IMR-90 (cell line): ENCODE data around the gene CPXM2. TPM values are rescaled to one million over a fixed set of nuclear protein-coding genes. Genes with fewer than 3 reads are reported as not detected.

Source experiments
- ATAC-seq: fragments of 200-7000 bp; cut with Tn5 transposase; 2 replicates; pipeline ENCODE4 v1.9.1; 2020; ENCODE audit warnings: low read depth, mild to moderate bottlenecking, moderate library complexity
- BruUV-seq: library from RNA; stranded (reverse); fragments of 400-500 nt; replicated peaks from 2 replicates; lab custom pipeline; 2021; lab: Mats Ljungman, UMichigan
- CTCF ChIA-PET: fragments of 300-600 bp; formaldehyde crosslinking; extraction: SDS; loops from one replicate; lab custom pipeline; 2021; ENCODE audit warnings: antibody characterized with exemption; lab: Yijun Ruan, JAX
- POLR2A ChIA-PET: fragments of 300-600 bp; sonication (Branson Sonifier 250); formaldehyde crosslinking; loops from one replicate; lab custom pipeline; 2022; ENCODE audit warnings: antibody characterized with exemption; ENCODE audit not compliant: unreplicated experiment; lab: Charles Lee
- DNase-seq: peaks from one replicate; pipeline ENCODE4 v3.0.0; 2013
- H2AFZ ChIP-seq: replicated peaks from 2 replicates; pipeline ENCODE3; 2013; ENCODE audit warnings: low read length, mild to moderate bottlenecking; ENCODE audit not compliant: poor library complexity
- H2AK5ac ChIP-seq: 2 replicates; pipeline ENCODE4 v1.6.1; 2013; ENCODE audit warnings: low read depth, low read length, inconsistent platforms
- H2AK9ac ChIP-seq: replicated peaks from 2 replicates; pipeline ENCODE3; 2013; ENCODE audit warnings: mild to moderate bottlenecking, low read depth, low read length, moderate library complexity; ENCODE audit not compliant: poor library complexity
- H2BK120ac ChIP-seq: 2 replicates; pipeline ENCODE4 v1.6.1; 2013; ENCODE audit warnings: low read depth, low read length, inconsistent platforms
- H2BK15ac ChIP-seq: 3 replicates; pipeline ENCODE4 v1.6.1; 2013; ENCODE audit warnings: low read depth, low read length, inconsistent platforms
- H2BK20ac ChIP-seq: 2 replicates; pipeline ENCODE4 v1.6.1; 2013; ENCODE audit warnings: low read depth, mild to moderate bottlenecking, inconsistent platforms, low read length, moderate library complexity
- H2BK5ac ChIP-seq: 2 replicates; pipeline ENCODE4 v1.6.1; 2013; ENCODE audit warnings: mild to moderate bottlenecking, low read depth, low read length, inconsistent platforms; ENCODE audit not compliant: poor library complexity, severe bottlenecking
- H3K14ac ChIP-seq: replicated peaks from 2 replicates; pipeline ENCODE4 v1.6.1; 2013; ENCODE audit warnings: low read depth, low read length, inconsistent platforms
- H3K18ac ChIP-seq: 2 replicates; pipeline ENCODE4 v1.6.1; 2013; ENCODE audit warnings: low read depth, low read length, control low read depth
- H3K23ac ChIP-seq: 2 replicates; pipeline ENCODE4 v1.6.1; 2013; ENCODE audit warnings: low read depth, low read length, inconsistent platforms
- H3K27ac ChIP-seq: 2 replicates; pipeline ENCODE4 v1.5.1; 2013; ENCODE audit warnings: mild to moderate bottlenecking, control low read depth, low read length; ENCODE audit not compliant: insufficient read depth
- H3K27me3 ChIP-seq: 2 replicates; pipeline ENCODE4 v1.6.1; 2013; ENCODE audit warnings: low read length; ENCODE audit not compliant: control insufficient read depth, insufficient read depth
- H3K36me3 ChIP-seq: 2 replicates; pipeline ENCODE4 v1.6.1; 2013; ENCODE audit warnings: low read length, mixed read lengths; ENCODE audit not compliant: control insufficient read depth, insufficient read depth
- H3K4ac ChIP-seq: 2 replicates; pipeline ENCODE4 v1.6.1; 2013; ENCODE audit warnings: low read depth, low read length, inconsistent platforms
- H3K4me1 ChIP-seq: 2 replicates; pipeline ENCODE4 v1.6.1; 2013; ENCODE audit warnings: low read length, mixed read lengths; ENCODE audit not compliant: control insufficient read depth, insufficient read depth
- H3K4me2 ChIP-seq: 2 replicates; pipeline ENCODE4 v1.6.1; 2013; ENCODE audit warnings: low read depth, mild to moderate bottlenecking, control low read depth, low read length, moderate library complexity
- H3K4me3 ChIP-seq: 2 replicates; pipeline ENCODE4 v1.5.1; 2013; ENCODE audit warnings: low read depth, mild to moderate bottlenecking, control low read depth, low read length, moderate library complexity; ENCODE audit not compliant: insufficient read depth
- H3K56ac ChIP-seq: 2 replicates; pipeline ENCODE4 v1.6.1; 2013; ENCODE audit warnings: low read length, inconsistent platforms; ENCODE audit not compliant: insufficient read depth; ENCODE audit errors: extremely low read depth
- H3K79me1 ChIP-seq, 2 experiments: 2 replicates each; pipeline ENCODE4 v1.6.1; 2013; ENCODE audit warnings: low read length in 2 of 2, inconsistent platforms in 1 of 2, low read depth in 1 of 2
- H3K9ac ChIP-seq: 2 replicates; pipeline ENCODE4 v1.6.1; 2013; ENCODE audit warnings: low read depth, low read length, control low read depth
- H3K9me1 ChIP-seq: 2 replicates; pipeline ENCODE4 v1.6.1; 2013; ENCODE audit warnings: low read length, inconsistent platforms; ENCODE audit not compliant: insufficient read depth
- H3K9me3 ChIP-seq: 2 replicates; pipeline ENCODE4 v1.6.1; 2013; ENCODE audit warnings: low read length; ENCODE audit not compliant: control insufficient read depth, insufficient read depth
- H4K20me1 ChIP-seq: 2 replicates; pipeline ENCODE4 v1.6.1; 2013; ENCODE audit warnings: low read length, inconsistent platforms; ENCODE audit not compliant: insufficient read depth
- H4K5ac ChIP-seq: 2 replicates; pipeline ENCODE4 v1.6.1; 2013; ENCODE audit warnings: mild to moderate bottlenecking, low read depth, low read length, control low read depth
- H4K8ac ChIP-seq, 2 experiments: 2 replicates each; pipeline ENCODE4 v1.6.1; 2013; ENCODE audit warnings: low read depth in 2 of 2, low read length in 2 of 2, control low read depth in 1 of 2, inconsistent platforms in 1 of 2
- H4K91ac ChIP-seq: 2 replicates; pipeline ENCODE4 v1.6.1; 2013; ENCODE audit warnings: low read depth, low read length, inconsistent platforms; ENCODE audit not compliant: insufficient read depth
- CEBPB ChIP-seq: IDR thresholded peaks from 2 replicates; pipeline ENCODE4 v1.6.1; 2012; ENCODE audit warnings: low read depth, low read length, improper control_type of control experiment
- CHD1 ChIP-seq: IDR thresholded peaks from 2 replicates; pipeline ENCODE4 v1.6.1; 2012; ENCODE audit warnings: low read depth, low read length, improper control_type of control experiment
- CTCF ChIP-seq: conservative IDR thresholded peaks from 2 replicates; pipeline ENCODE4 v1.5.1; 2012; ENCODE audit warnings: mild to moderate bottlenecking, low read depth, low read length, improper control_type of control experiment
- MAFK ChIP-seq: IDR thresholded peaks from 2 replicates; pipeline ENCODE4 v1.6.1; 2012; ENCODE audit warnings: low read depth, low read length, improper control_type of control experiment
- MXI1 ChIP-seq: IDR thresholded peaks from 2 replicates; pipeline ENCODE4 v1.6.1; 2012; ENCODE audit warnings: low read depth, mild to moderate bottlenecking, low read length, moderate library complexity, borderline replicate concordance
- NFE2L2 ChIP-seq: fragments of 150-350 bp; IDR thresholded peaks from 2 replicates; pipeline ENCODE4 v1.6.1; 2016; ENCODE audit warnings: low read depth, mild to moderate bottlenecking, low read length
- POLR2A ChIP-seq: IDR thresholded peaks from 2 replicates; pipeline ENCODE4 v1.6.1; 2012; ENCODE audit warnings: mild to moderate bottlenecking, low read depth, low read length
- RAD21 ChIP-seq: IDR thresholded peaks from 2 replicates; pipeline ENCODE4 v1.6.1; 2012; ENCODE audit warnings: low read length, improper control_type of control experiment
- SMC3 ChIP-seq: fragments of 150-350 bp; IDR thresholded peaks from 2 replicates; pipeline ENCODE4 v1.6.1; 2016; ENCODE audit warnings: low read depth, mild to moderate bottlenecking, antibody characterized with exemption, low read length, moderate library complexity
- USF2 ChIP-seq: fragments of 150-350 bp; IDR thresholded peaks from 2 replicates; pipeline ENCODE4 v1.6.1; 2017; ENCODE audit warnings: mild to moderate bottlenecking, antibody characterized with exemption, low read length, low read depth
- WGBS, 2 experiments: methylation state at CpG; one replicate each; pipeline versions ENCODE4 v1.1.5 to v1.1.7; 2013; ENCODE audit warnings: missing lambda C conversion rate in 2 of 2; ENCODE audit not compliant: insufficient read length in 1 of 2; ENCODE audit errors: extremely low coverage in 2 of 2; 5-methylcytosine and 5-hydroxymethylcytosine counted together
- dilution Hi-C: fragments of 300-500 bp; cut with HindIII; formaldehyde crosslinking; loops from one replicate; pipeline ENCODE4 v1.14.3; 2018; ENCODE audit warnings: low sequenced_read_pairs; ENCODE audit not compliant: unreplicated experiment
- in situ Hi-C: fragments of 300-500 bp; cut with MboI; formaldehyde crosslinking; loops from 3 replicates; pipeline ENCODE4 v1.14.3; 2019; ENCODE audit warnings: low sequenced_read_pairs, inconsistent platforms, mixed read lengths
- intact Hi-C: fragments of 100-400 bp; cut with micrococcal nuclease; formaldehyde crosslinking; loops from 2 replicates; pipeline ENCODE4 v1.10.0; 2022
- polyA plus RNA-seq, 3 experiments: library from polyadenylated mRNA; depleted of rRNA; stranded (reverse); fragments of >200 nt; gene quantifications; 2 replicates each; pipeline ENCODE4 v1.2.3, GENCODE V29; 2012; ENCODE audit warnings: low replicate concordance in 1 of 3
- total RNA-seq: library from RNA; depleted of rRNA; stranded (reverse); fragments of >200 nt; gene quantifications from 2 replicates; pipeline ENCODE4 v1.2.3, GENCODE V29; 2012

Gene CPXM2
- total and polyA plus RNA-seq, 2 of the 4 experiments (the other 2 are of a cell fraction) = not detected

- no peaks in the 10 kb centered on the region for H4K20me1 ChIP-seq
- no peak overlapping the region for H2BK20ac ChIP-seq
- H3K23ac ChIP-seq = no peak overlapping the region
- whole genome bisulfite sequencing, 2 experiments = 17% methylated on average over 1 of the region's 2 CpGs; no CpG with 5 or more reads in 1 of the 2 experiments
- DNase-seq (no peak), ATAC-seq (no peak)
- no peak overlapping the region for H3K27ac ChIP-seq
- dilution Hi-C loops = no loop called here
- peaks cover 47% of the 10 kb centered on the region for H3K9me3 ChIP-seq
- no peak overlapping the region for H2BK120ac ChIP-seq
- in situ Hi-C loops = no loop called here
- no peak overlapping the region for H2AK5ac ChIP-seq
- no peak overlapping the region for H2BK15ac ChIP-seq
- H3K9ac ChIP-seq = no peak overlapping the region
- no peak overlapping the region for H2AFZ ChIP-seq
- no peak overlapping the region for H3K4ac ChIP-seq
- no peak overlapping the region for H3K4me3 ChIP-seq
- BruUV-seq = no TSS peak
- no peaks in the 10 kb centered on the region for H3K4me1 ChIP-seq
- no peak overlapping the region for H3K4me2 ChIP-seq
- no peaks in the 10 kb centered on the region for H3K27me3 ChIP-seq
- no peak overlapping the region for H3K14ac ChIP-seq
- H3K36me3 ChIP-seq = no peaks in the 10 kb centered on the region
- ChIA-PET POLR2A (no interaction called here), CTCF (interaction anchor here (0.6 kb wide), 1 partner anchor 465 kb away, joined by 8 read pairs; no protein-coding TSS in a partner anchor)
- no peak overlapping the region for H4K8ac ChIP-seq
- intact Hi-C loops = no loop called here
- H3K9me1 ChIP-seq = no peaks in the 10 kb centered on the region
- TF ChIP-seq NFE2L2 (no peak), RAD21 (no peak), MXI1 (no peak), USF2 (no peak), POLR2A (no peak), CTCF (no peak), SMC3 (no peak), CHD1 (no peak), CEBPB (no peak), MAFK (no peak)
- H2BK5ac ChIP-seq = no peak overlapping the region
- H4K5ac ChIP-seq = no peak overlapping the region
- no peaks in the 10 kb centered on the region for H3K79me1 ChIP-seq
- H2AK9ac ChIP-seq = no peak overlapping the region
- H4K91ac ChIP-seq = no peak overlapping the region
- H3K56ac ChIP-seq = no peak overlapping the region
- no peak overlapping the region for H3K18ac ChIP-seq
These were observed 136.5 kb downstream of the CPXM2 start for GRCh38 chr10:123755061-123755460.
